ENCODE measurements around the gene LUC7L.
A peak's percentile ranks its signal among the peaks of the same experiment; 100 is the strongest.
"Not testable (repeated sequence)": the region's sequence is repeated elsewhere in the genome, so short reads cannot be mapped to it uniquely, and the experiment has no call there.

LUC7L gene, protein sequence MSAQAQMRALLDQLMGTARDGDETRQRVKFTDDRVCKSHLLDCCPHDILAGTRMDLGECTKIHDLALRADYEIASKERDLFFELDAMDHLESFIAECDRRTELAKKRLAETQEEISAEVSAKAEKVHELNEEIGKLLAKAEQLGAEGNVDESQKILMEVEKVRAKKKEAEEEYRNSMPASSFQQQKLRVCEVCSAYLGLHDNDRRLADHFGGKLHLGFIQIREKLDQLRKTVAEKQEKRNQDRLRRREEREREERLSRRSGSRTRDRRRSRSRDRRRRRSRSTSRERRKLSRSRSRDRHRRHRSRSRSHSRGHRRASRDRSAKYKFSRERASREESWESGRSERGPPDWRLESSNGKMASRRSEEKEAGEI

DNA sequence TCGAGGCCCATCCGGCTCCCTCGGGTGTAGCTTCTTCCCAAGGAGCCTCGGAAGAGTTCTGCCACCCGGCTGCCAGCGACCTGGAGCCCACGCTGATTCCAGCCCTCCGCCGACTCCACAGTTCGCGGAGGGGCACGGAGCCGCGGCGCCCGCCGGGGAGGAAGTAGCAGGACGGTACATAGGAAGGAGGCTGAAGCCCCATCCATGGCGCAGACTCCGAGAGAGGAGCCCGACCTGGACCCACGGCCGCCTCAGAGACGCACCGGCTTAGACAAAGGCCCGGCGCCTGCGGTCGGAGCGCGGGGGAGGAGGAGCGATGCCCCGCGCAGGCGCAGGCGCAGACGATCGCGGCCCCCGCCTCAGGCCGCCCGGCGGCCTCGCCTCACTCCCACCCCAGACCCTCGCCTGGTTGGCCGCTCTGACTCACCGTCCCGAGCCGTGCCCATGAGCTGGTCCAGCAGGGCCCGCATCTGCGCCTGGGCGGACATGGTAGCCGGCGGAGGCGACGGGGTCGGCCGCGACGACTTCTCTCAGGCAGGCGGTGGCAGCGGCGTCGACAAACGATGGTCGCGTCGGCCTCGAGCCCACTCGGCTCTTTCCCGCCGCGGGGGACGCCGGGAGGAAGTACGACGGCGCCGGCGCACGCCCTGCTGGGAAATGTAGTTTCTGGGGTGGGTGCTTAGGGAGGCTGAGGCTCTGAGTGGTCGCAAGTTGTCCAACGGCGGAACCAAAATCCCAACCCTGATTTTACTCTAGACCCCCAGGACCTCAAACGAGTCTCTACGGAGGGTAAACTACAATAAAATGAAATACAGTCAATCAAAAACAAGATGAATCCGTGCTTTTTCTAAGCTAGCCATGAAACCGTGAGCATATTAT, at the start of gene LUC7L:
Gene LUC7L (minus strand): TSS at position 598 of the 879 bp plus-strand sequence. CDS start 110 bp downstream, at position 488.
- DNase-seq = peak; percentile 88

DNA sequence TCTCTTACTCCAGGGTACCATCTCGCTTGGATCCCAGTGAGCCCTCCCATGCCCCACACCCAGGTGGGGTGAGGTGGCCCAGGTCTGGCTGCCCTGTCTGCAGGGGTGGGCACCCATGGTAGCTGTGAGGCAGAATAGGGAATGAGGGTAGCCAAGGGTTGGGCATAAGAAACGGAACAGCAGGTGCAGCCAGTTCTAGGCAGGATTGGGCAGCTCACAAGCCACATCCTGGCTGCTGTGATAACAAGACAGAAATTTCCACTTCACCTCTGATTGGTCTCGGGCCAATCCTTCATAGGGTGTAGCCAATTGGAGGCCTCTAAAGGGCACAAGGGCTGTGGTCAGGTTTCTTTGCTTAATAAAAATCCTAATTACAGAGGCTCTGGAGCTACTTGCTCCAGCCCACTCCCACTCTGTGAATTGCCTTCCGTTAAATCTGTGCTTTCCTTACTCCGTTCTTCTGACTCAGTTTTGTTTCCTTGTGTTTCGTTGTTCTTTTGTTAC, 49.7 kb upstream of the LUC7L start:
- peak; percentile 65 for DNase-seq

GRCh38 chr16:276426-277077, 47.3 kb upstream of the LUC7L start:
- DNase-seq = no peak

DNA sequence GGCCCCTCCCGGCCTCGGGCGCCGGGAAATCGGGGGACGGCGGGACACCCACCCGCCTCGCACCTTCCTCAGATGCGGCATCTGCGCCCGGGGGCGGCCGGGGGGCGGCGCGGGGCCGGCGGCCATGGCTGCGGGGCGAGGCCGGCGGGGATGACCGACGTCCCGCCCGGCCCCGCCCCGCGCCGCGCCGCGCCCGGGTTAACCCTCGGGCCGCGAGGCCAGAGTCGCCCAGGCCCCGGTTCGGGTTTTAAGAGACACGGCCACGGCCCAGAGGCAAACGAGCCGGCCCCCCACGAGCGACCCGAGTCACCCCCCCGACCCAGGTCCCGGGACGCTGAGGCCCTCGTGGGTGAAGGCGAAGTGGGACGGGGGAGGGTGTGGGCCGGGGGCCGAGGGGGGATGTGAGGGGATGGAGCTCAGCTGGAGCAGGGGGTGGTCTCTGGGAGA, 46.6 kb upstream of the LUC7L start, which contains the start of gene RGS11:
Gene RGS11 (minus strand): TSS at position 159 of the 447 bp plus-strand sequence. CDS start 33 bp downstream, at position 126.
- no peak for DNase-seq

GRCh38 chr16:275041-275641, 45.9 kb upstream of the LUC7L start:
- DNase-seq = no peak

- DNase-seq = no peak
Observed at GRCh38 chr16:273547-274421, 44.5 kb upstream of the LUC7L start.

GRCh38 chr16:272633-273546, 43.6 kb upstream of the LUC7L start:
- no peak for DNase-seq

DNA sequence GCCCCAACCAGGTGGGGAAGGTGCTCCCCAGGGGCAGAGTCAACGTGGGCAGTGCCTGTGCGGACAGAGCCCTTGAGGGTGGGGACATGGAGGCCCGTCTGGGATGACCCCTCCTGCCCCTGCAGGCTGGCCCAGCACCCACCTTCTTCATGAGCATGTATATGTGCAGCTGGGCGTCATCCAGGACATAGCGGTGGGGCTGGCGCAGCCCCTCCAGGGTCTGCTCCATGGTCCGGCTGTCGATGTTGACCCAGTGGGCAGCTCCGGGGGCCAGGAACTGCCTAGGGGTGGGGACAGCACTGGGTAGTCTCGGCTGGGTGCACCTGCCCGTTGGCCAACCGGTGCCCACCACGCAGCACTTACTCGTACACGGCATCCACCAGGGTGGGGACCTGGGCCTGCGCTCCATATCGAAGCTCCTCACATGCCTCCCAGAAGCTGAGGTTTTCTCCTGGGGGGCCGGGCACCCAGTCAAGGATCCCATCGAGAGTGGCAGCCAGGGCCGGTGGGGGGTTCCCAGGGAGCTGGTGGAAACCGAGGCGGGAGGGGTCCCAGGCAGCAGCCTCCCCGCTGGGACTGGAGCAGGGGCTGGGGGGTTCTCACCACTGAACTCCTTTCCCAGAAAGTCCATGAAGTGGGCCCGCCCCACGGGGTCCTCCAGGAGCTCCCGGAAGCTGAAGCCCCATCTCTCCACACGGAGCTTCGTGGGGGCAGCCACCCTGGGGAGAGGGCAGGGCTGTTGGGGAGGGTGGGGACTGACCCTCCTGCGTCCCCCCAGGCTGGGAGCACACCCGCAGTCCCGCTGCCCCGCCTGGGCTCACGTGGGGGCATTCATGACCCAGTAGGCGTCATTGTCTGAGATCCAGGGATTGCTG, 41.4 kb upstream of the LUC7L start:
- DNase-seq = no peak

DNA sequence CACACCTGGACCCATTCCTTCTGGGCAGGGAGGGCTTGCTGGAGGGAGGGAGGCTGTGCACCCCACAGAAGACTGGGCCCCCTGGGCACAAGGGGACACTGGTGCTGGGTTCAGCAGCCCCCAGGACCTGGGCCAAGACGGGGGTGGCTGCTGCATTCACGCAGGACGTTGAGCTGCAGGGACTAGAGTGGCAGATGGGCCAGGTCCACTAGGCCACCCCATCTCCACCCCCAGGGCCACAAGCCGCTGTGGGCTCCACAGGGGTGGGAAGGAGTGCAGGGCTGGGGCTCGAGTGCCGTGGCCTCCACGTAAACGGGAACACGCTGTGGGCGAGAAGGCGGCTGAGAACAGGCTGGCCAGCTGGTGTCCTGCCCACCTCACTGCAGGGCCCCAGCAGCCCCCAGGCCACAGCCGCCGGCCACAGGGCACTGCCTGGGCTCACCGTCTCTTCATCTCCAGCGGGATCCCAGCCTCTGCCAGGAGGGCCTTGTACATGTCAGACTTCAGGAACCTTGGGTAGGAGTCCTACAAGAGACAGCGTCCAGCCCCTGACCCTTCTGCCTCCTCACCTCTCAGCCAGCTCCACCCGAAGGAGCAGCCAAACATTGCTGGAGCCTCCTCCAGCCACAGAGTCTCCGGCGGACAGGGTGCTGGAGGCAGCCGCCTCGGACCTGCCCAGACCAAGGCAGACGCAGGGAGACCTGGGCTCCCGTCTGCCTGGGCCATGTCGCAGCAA, 40.0 kb upstream of the LUC7L start:
- no peak for DNase-seq

- no peak for DNase-seq
Observed at GRCh38 chr16:268141-269053, 39.1 kb upstream of the LUC7L start.

- DNase-seq = not testable (repeated sequence)
Observed at GRCh38 chr16:267562-267961, 38.3 kb upstream of the LUC7L start.

DNA sequence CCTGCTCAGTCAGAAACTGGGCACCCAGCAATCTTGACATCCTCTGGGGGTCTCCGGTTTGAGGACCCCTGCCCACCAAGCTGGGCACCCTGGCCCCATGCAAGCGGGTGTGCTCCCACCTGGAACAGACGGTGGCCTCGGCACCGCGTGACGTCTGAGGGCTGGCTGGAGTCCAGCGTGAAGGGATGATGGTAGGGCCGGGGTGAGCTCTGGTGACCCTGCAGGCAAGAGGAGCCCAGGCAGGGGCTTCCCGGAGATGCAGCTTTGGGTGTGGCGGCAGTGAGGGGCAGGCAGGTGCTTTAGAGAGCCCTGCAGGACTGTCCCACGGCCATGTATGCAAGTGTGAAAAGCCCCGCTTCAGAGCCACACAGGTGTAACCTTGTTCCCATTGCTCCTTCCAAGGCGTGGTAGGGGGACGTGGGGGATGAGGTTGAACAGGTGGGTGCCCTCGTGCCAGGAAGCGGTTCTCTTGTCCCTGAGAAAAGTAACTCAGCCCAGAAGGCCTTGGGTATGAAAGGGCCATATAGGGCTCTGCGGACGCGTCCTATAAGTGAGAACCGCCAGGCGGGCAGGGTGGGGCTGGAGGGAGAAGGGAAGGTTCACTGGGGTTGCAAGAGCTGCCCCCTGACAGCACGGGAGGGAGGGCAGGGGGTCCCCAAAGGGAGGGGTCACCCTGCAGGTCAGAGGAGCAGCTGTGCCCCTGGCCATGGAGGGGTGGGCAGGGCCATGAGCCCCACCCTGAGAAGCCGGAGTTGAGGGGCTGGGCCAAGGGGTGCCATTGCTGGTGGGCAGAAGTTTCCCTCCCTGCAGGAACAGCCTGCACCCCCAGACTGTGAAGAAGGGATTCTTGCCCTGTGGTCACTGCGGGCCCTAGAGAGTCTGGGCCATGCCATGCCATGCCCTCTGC, 37.3 kb upstream of the LUC7L start:
- no peak for DNase-seq

DNA sequence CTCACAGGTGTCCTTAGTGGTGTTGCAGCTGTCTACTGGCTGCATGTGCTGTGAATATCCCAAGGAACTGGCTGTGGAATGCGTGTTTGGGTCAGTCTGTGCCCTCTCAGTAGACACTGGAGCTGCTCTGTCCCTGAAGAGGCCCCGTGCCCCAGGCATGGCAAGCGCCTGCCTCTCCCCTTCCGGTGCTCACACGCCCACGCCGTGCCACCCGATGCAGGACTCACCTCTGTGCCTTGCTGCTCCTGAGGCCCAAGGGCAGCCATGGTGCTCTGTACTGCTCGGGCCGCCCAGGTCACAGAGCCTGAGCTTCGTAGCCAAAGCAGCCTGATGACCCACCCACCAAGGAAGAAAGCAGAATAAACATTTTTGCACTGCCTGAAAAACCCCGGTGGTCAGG, 36.5 kb upstream of the LUC7L start:
- no peak for DNase-seq

GRCh38 chr16:265002-265529, 35.8 kb upstream of the LUC7L start:
- no peak for DNase-seq

- DNase-seq = no peak
Observed at GRCh38 chr16:264440-264951, 35.2 kb upstream of the LUC7L start.

- no peak for DNase-seq
Observed at GRCh38 chr16:263944-264343, 34.7 kb upstream of the LUC7L start.

All from NCI-H1436 (cell line).